ENCODE results near the gene ARHGAP15. TPM values are rescaled to one million over a fixed set of nuclear protein-coding genes. Genes with fewer than 3 reads are reported as not detected.

ARHGAP15 gene
- total RNA-seq, 1 experiment from 2014 or later, result not detected

DNA sequence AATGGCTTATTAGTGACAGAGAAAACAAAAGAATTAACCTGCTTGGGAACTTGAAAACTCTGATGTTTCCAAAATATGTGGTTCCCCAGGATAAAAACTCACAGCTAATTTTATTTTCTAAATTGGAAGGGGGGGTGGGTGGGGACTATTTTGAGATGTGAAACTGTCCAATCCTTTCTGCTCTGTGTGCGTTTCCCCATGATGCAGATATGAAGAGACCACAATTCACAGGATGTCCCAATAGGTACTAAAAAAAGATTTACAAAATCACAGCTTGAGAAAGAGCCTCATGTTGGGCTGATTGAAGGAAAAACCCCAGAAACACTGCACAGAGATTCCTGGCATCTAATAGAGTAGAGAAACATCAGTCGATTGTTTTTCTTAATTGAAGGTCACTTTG, 273.2 kb downstream of the ARHGAP15 start:
- Histone ChIP-seq H3K4me1 (replicated peaks; ENCODE audit: insufficient read depth) (peaks cover 6% of the 10 kb centered on the region), H3F3A (ENCODE audit: insufficient read depth, low read depth) (no peaks in the 10 kb centered on the region; the same call in 1 of the 2 replicates), H3K79me2 (ENCODE audit: low read depth) (no peaks in the 10 kb centered on the region), H3K27ac (no peak overlapping the region), H4K20me1 (ENCODE audit: insufficient read depth) (no peaks in the 10 kb centered on the region), H3K9me3 (ENCODE audit: insufficient read depth, low read depth) (no peaks in the 10 kb centered on the region; the same call in 1 of the 2 replicates), H2AFZ (no peak overlapping the region), H3K27me3 (ENCODE audit: insufficient read depth, low read depth) (no peaks in the 10 kb centered on the region), H3K9me2 (ENCODE audit: insufficient read depth) (no peaks in the 10 kb centered on the region), H3K4me2 (no peak overlapping the region), H3K4me3 (no peak overlapping the region), H3K36me3 (ENCODE audit: low read depth) (no peaks in the 10 kb centered on the region)
- BruUV-seq (replicated peaks), result no TSS peak
- no peak for TF ChIP-seq EZH2 (IDR thresholded peaks at IDR 0.05; ENCODE audit: low read depth)
- TF ChIP-seq, protein P1, sequence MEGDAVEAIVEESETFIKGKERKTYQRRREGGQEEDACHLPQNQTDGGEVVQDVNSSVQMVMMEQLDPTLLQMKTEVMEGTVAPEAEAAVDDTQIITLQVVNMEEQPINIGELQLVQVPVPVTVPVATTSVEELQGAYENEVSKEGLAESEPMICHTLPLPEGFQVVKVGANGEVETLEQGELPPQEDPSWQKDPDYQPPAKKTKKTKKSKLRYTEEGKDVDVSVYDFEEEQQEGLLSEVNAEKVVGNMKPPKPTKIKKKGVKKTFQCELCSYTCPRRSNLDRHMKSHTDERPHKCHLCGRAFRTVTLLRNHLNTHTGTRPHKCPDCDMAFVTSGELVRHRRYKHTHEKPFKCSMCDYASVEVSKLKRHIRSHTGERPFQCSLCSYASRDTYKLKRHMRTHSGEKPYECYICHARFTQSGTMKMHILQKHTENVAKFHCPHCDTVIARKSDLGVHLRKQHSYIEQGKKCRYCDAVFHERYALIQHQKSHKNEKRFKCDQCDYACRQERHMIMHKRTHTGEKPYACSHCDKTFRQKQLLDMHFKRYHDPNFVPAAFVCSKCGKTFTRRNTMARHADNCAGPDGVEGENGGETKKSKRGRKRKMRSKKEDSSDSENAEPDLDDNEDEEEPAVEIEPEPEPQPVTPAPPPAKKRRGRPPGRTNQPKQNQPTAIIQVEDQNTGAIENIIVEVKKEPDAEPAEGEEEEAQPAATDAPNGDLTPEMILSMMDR (conservative IDR thresholded peaks at IDR 0.05), result no peak
- ChIA-PET CTCF (no interaction called here), POLR2A (ENCODE audit: unreplicated experiment) (no interaction called here)
- intact Hi-C loops (cut with micrococcal nuclease; ENCODE audit: unreplicated experiment), result no loop called here
- DNase-seq, result no peak

DNA sequence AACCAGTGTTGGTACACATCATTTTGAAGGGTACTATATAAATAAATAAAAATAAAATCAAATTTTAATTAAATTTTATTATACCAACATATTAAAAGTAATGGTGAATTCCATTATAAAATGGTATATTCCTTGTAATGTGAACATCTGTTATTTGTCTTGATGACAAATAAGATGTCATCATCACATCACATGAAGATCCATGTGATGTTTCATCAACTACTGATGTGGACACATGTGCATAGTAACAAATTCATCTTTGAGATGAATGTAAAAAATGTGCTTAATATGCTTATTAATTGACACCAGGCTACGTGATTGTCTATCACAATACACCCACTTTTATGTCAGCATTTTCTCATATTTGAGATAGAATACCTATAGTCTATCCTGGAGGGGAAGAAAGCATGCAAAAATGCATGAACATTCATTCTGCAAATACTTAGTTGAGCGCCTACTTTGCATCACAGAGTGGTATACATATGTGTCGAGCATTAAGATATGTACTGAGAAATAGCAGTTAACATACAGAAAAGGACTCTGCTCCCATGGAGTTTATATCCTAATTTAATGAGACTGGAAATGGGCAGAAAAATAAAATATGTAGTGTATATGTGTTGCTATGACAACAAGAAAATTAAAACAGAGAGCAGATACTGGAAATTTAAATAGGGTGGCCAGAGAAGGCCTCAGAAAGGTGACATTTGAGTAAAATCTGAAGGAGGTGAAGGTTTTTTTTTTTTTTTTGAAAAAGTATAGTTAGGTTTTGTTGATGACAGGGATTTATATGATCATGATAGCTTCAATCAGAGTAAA, 281.1 kb downstream of the ARHGAP15 start:
- Histone ChIP-seq H3K36me3 (ENCODE audit: low read depth) (no peaks in the 10 kb centered on the region), H2AFZ (no peak overlapping the region), H3K9me3 (ENCODE audit: insufficient read depth, low read depth) (no peaks in the 10 kb centered on the region; the same call in 1 of the 2 replicates), H3K27me3 (ENCODE audit: insufficient read depth, low read depth) (no peaks in the 10 kb centered on the region), H3K9me2 (ENCODE audit: insufficient read depth) (no peaks in the 10 kb centered on the region), H3K27ac (no peak overlapping the region), H3K79me2 (ENCODE audit: low read depth) (no peaks in the 10 kb centered on the region), H3F3A (ENCODE audit: insufficient read depth, low read depth) (no peaks in the 10 kb centered on the region; the same call in 1 of the 2 replicates), H3K4me2 (no peak overlapping the region), H4K20me1 (ENCODE audit: insufficient read depth) (no peaks in the 10 kb centered on the region), H3K4me1 (replicated peaks; ENCODE audit: insufficient read depth) (no peaks in the 10 kb centered on the region), H3K4me3 (no peak overlapping the region)
- ChIA-PET CTCF (no interaction called here), POLR2A (ENCODE audit: unreplicated experiment) (no interaction called here)
- BruUV-seq (replicated peaks), result no TSS peak
- TF ChIP-seq, protein P1 (conservative IDR thresholded peaks at IDR 0.05), result no peak
- no peak for TF ChIP-seq EZH2 (IDR thresholded peaks at IDR 0.05; ENCODE audit: low read depth)
- intact Hi-C loops (cut with micrococcal nuclease; ENCODE audit: unreplicated experiment), result no loop called here
- DNase-seq, result no peak

DNA sequence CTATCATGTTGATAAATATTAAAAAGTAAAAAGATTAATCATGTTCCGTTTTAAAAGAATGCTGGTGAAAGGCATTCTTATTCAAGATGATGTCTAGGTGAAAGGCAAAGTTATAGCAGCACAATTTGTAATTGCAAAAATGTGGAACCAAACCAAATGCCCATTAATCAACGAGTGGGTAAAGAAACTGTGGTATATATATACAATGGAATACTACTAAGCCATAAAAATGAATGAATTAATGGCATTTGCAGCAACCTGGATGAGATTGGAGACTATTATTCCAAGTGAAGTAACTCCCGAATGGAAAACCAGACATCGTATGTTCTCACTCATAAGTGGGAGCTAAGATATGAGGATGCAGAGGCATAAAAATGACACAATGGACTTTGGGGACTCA, 286.4 kb downstream of the ARHGAP15 start:
- Histone ChIP-seq H2AFZ (no peak overlapping the region), H3K9me2 (ENCODE audit: insufficient read depth) (no peaks in the 10 kb centered on the region), H3K4me1 (replicated peaks; ENCODE audit: insufficient read depth) (no peaks in the 10 kb centered on the region), H3K4me3 (no peak overlapping the region), H3K36me3 (ENCODE audit: low read depth) (no peaks in the 10 kb centered on the region), H3K27ac (no peak overlapping the region), H3K9me3 (ENCODE audit: insufficient read depth, low read depth) (no peaks in the 10 kb centered on the region), H3F3A (ENCODE audit: insufficient read depth, low read depth) (no peaks in the 10 kb centered on the region), H3K27me3 (ENCODE audit: insufficient read depth, low read depth) (no peaks in the 10 kb centered on the region), H4K20me1 (ENCODE audit: insufficient read depth) (no peaks in the 10 kb centered on the region), H3K79me2 (ENCODE audit: low read depth) (no peaks in the 10 kb centered on the region), H3K4me2 (no peak overlapping the region)
- no TSS peak for BruUV-seq (replicated peaks)
- no peak for DNase-seq
- intact Hi-C loops (cut with micrococcal nuclease; ENCODE audit: unreplicated experiment), result no loop called here
- TF ChIP-seq, protein P1 (conservative IDR thresholded peaks at IDR 0.05), result no peak
- TF ChIP-seq EZH2 (IDR thresholded peaks at IDR 0.05; ENCODE audit: low read depth), result no peak
- CTCF ChIA-PET, result no interaction called here
- POLR2A ChIA-PET (ENCODE audit: unreplicated experiment), result no interaction called here
